ENCODE measurements around the gene SNTG2.

The SNTG2 gene

GRCh38 chr2:1306014-1306686 lies 355.5 kb downstream of the SNTG2 start:
- H3K36me3 ChIP-seq (ENCODE audit: insufficient read depth, low read length): no peaks in the 10 kb centered on the region
- no peak overlapping the region for H3K4me3 ChIP-seq (ENCODE audit: low read length, poor library complexity, severe bottlenecking)
- H2AFZ ChIP-seq (ENCODE audit: low read length): no peak overlapping the region
- no peak overlapping the region for H3K9ac ChIP-seq (ENCODE audit: low read depth, low read length, poor library complexity, severe bottlenecking)
- H3K4me1 ChIP-seq (ENCODE audit: insufficient read depth, low read length, poor library complexity, severe bottlenecking): peaks cover 44% of the 10 kb centered on the region
- H4K20me1 ChIP-seq (ENCODE audit: insufficient read depth, low read length, poor library complexity, severe bottlenecking): no peaks in the 10 kb centered on the region
- H3K9me2 ChIP-seq (replicated peaks; ENCODE audit: low read depth, low read length): no peaks in the 10 kb centered on the region
- H3F3A ChIP-seq (ENCODE audit: low read depth): peaks cover 4% of the 10 kb centered on the region; the same call in 1 of the 2 replicates
- TF ChIP-seq CTCF (conservative IDR thresholded peaks at IDR 0.05; ENCODE audit: low read length): no peak
- TF ChIP-seq EZH2phosphoT487 (IDR thresholded peaks at IDR 0.05; ENCODE audit: borderline replicate concordance): no peak
- no peaks in the 10 kb centered on the region for H3K9me3 ChIP-seq (ENCODE audit: insufficient read depth, low read depth, low read length)
- H3K4me2 ChIP-seq (ENCODE audit: low read depth, low read length, poor library complexity, severe bottlenecking): no peak overlapping the region
- no peaks in the 10 kb centered on the region for H3K27me3 ChIP-seq (ENCODE audit: insufficient read depth, low read length, poor library complexity, severe bottlenecking)
- no peaks in the 10 kb centered on the region for H3K79me2 ChIP-seq (ENCODE audit: insufficient read depth, low read length)

GRCh38 chr2:1306687-1307516 lies 356.3 kb downstream of the SNTG2 start:
- Histone ChIP-seq H3K9me2 (replicated peaks; ENCODE audit: low read depth, low read length) (no peaks in the 10 kb centered on the region), H3K4me3 (ENCODE audit: low read length, poor library complexity, severe bottlenecking) (no peak overlapping the region), H4K20me1 (ENCODE audit: insufficient read depth, low read length, poor library complexity, severe bottlenecking) (no peaks in the 10 kb centered on the region), H3K9me3 (ENCODE audit: insufficient read depth, low read depth, low read length) (no peaks in the 10 kb centered on the region), H3K36me3 (ENCODE audit: insufficient read depth, low read length) (no peaks in the 10 kb centered on the region), H3K27me3 (ENCODE audit: insufficient read depth, low read length, poor library complexity, severe bottlenecking) (no peaks in the 10 kb centered on the region), H3K9ac (ENCODE audit: low read depth, low read length, poor library complexity, severe bottlenecking) (no peak overlapping the region), H3F3A (ENCODE audit: low read depth) (peaks cover 4% of the 10 kb centered on the region; the same call in 1 of the 2 replicates), H3K4me2 (ENCODE audit: low read depth, low read length, poor library complexity, severe bottlenecking) (no peak overlapping the region), H3K79me2 (ENCODE audit: insufficient read depth, low read length) (no peaks in the 10 kb centered on the region), H2AFZ (ENCODE audit: low read length) (no peak overlapping the region), H3K4me1 (ENCODE audit: insufficient read depth, low read length, poor library complexity, severe bottlenecking) (peaks cover 36% of the 10 kb centered on the region)
- TF ChIP-seq CTCF (conservative IDR thresholded peaks at IDR 0.05; ENCODE audit: low read length) (no peak), EZH2phosphoT487 (IDR thresholded peaks at IDR 0.05; ENCODE audit: borderline replicate concordance) (no peak)

GRCh38 chr2:1307670-1308069 lies 357.0 kb downstream of the SNTG2 start:
- H3K79me2 ChIP-seq (ENCODE audit: insufficient read depth, low read length): no peaks in the 10 kb centered on the region
- H3K36me3 ChIP-seq (ENCODE audit: insufficient read depth, low read length): no peaks in the 10 kb centered on the region
- H3K9me3 ChIP-seq (ENCODE audit: insufficient read depth, low read depth, low read length): no peaks in the 10 kb centered on the region
- no peak for TF ChIP-seq EZH2phosphoT487 (IDR thresholded peaks at IDR 0.05; ENCODE audit: borderline replicate concordance)
- no peak for TF ChIP-seq CTCF (conservative IDR thresholded peaks at IDR 0.05; ENCODE audit: low read length)
- H2AFZ ChIP-seq (ENCODE audit: low read length): no peak overlapping the region
- no peaks in the 10 kb centered on the region for H3K9me2 ChIP-seq (replicated peaks; ENCODE audit: low read depth, low read length)
- peaks cover 29% of the 10 kb centered on the region for H3K4me1 ChIP-seq (ENCODE audit: insufficient read depth, low read length, poor library complexity, severe bottlenecking)
- no peak overlapping the region for H3K4me2 ChIP-seq (ENCODE audit: low read depth, low read length, poor library complexity, severe bottlenecking)
- no peak overlapping the region for H3K9ac ChIP-seq (ENCODE audit: low read depth, low read length, poor library complexity, severe bottlenecking)
- H4K20me1 ChIP-seq (ENCODE audit: insufficient read depth, low read length, poor library complexity, severe bottlenecking): no peaks in the 10 kb centered on the region
- no peaks in the 10 kb centered on the region for H3K27me3 ChIP-seq (ENCODE audit: insufficient read depth, low read length, poor library complexity, severe bottlenecking)
- H3K4me3 ChIP-seq (ENCODE audit: low read length, poor library complexity, severe bottlenecking): no peak overlapping the region
- peaks cover 4% of the 10 kb centered on the region; the same call in 1 of the 2 replicates for H3F3A ChIP-seq (ENCODE audit: low read depth)
